Renal cortex interstitium (tissue), 11 donors: ENCODE data around the gene UBE2R2. TPM values are rescaled to one million over a fixed set of nuclear protein-coding genes. Genes with fewer than 3 reads are reported as not detected.
"Not testable (repeated sequence)": the region's sequence is repeated elsewhere in the genome, so short reads cannot be mapped to it uniquely, and the experiment has no call there.

Experiments used
- DNase-seq, 11 donors: peaks; one replicate each; pipeline ENCODE4 v3.0.0-alpha.2; 2013; ENCODE audit warnings: low read depth in 9 of 11, low spot score in 4 of 11; ENCODE audit errors: extremely low read depth in 1 of 11
- polyA plus RNA-seq, 3 donors: library from polyadenylated mRNA; unstranded; fragments of 120-200 nt; gene quantifications; one replicate each; pipeline ENCODE4 v1.2.1, GENCODE V29; 2013; ENCODE audit not compliant: insufficient read length in 3 of 3

The UBE2R2 gene
- polyA plus RNA-seq, 3 donors = 58.4 to 76.7 (median 65.9) TPM

DNA sequence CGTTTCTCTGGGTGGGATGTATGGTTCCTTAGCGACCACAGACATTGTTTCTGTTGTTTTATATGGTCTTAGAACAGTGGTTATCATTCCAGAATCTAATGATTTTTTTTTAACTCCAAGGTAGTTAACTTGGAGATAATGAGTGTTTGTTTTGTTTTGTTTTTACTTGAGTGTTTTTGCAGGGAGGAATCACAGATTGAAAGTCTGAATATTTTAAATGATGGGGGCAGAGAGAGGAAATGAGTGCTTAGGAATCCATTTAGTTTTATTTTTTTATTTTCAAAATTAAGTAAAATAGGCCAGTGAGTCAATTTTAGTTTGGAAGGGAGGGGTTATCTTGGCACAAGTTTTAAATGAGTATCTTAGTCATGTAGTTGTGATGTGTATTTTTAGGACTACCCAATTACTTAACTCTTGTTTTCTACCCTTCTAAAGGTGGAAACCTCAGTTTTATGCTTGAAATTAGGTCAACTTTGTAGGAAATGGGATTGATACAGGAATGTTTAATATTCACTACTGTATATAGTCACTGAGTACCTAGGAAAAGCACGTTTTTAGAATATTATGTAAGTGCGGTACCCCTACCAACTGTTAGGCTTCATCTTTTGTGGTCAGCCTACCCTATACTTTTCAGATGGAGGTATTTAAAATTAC, 2.0 kb downstream of the UBE2R2 start:
- DNase-seq = no peak

DNA sequence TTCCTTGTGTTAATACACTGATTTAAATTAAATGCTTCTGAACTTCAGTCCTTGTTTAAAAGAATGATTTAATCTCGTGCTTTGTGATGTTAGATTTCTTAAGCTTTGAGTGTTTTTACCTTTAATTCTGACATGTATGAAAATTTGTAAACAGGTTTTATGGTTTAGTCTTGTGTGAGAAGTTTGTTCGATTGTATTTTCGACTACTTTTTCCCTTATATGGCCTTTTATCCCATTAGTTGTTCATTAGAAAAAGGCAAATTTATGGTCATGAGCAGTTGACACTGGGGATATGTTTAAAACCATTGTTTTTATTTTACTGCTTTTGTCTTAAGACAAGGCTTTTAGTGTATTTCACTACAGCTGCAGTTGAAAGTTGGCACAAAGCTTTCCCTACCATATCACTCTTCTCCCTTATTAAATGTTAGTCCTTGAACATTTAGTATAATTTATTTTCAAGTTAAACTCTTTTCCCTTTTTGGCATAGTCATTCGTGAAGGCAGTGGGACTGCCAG, 3.3 kb downstream of the UBE2R2 start:
- no peak for DNase-seq

DNA sequence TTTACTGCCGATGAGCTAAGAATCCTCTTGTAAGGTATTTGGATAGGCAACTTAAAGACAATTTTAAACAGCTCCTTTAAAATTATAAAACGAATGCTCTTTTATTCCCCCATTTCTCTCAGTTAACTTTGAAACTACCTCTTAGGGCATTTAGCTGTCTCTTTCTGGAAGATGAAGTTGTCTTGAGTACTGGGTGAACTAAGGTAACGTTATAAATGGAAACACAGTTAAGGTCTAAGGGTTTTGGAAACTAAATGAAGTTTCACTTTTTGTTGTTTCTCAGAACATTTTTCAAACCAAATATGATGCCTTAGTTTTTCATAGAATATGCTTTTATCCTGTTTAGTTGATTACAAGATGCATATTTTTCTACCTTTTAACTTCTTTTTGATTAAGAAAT, 6.8 kb downstream of the UBE2R2 start:
- DNase-seq = no peak

DNA sequence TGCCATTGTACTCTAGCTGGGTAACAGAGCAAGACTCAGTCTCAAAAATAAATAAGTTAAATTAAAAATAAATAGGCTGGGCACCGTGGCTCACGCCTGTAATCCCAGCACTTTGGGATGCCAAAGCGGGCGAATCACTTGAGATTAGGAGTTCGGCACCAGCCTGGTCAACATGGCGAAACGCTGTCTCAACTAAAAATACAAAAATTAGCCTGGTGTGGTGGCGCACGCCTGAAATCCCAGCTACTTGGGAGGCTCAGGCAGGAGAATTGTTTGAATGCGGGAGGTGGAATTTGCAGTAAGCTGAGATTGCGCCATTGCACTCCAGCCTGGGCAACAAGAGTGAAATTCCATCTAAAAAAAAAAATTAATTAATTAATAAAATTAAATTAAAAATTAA, 10.3 kb downstream of the UBE2R2 start:
- DNase-seq = not testable (repeated sequence)

DNA sequence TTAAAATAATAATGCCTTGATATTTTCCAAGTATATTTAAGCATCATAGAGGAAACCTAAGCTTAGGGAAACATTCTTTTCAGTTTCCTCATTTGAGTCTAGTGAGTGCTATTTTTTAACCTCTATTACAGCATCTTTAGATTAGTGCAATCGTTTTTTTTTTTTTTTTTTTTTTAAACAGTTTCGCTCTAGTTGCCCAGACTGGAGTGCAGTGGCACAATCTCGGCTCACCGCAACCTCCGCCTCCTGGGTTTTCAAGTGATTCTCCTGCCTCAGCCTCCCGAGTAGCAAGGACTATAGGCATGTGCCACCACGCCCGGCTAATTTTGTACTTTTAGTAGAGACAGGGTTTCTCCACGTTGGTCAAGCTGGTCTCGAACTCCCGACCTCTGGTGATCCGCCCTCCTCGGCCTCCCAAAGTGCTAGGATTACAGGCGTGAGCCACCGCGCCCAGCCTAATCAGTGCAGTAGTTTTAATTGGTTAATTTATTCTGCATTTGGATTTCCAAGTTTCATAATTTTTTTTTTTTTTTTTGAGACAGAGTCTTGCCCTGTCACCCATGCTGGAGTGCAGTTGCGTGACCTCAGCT, 12.8 kb downstream of the UBE2R2 start:
- not testable (repeated sequence) for DNase-seq

DNA sequence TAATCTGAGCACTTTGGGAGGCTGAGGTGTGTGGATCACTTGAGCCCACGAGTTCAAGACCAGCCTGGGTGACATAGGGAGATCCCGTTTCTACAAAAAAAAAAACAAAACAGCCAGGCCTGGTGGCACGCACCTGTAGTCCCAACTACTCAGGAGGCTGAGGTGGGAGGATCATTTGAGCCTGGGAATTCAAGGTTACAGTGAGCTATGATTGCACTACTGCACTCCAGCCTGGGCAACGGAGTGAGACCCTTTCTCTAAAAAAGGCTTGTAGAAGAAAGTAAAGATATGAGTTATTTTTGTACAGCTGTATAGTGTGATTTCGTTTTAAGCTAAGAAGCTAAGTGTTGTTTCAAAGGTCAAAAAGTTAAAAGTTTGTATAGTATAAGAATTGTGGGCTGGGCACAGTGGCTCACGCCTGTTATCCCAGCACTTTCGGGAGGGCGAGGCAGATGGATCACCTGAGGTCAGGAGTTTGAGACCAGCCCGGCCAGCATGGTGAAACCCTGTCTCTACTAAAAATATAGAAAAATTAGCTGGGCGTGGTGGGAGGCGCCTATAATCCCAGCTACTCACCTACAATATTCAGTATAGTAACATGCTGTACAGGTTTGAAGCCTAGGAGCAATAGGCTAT, 18.8 kb downstream of the UBE2R2 start:
- no peak for DNase-seq

DNA sequence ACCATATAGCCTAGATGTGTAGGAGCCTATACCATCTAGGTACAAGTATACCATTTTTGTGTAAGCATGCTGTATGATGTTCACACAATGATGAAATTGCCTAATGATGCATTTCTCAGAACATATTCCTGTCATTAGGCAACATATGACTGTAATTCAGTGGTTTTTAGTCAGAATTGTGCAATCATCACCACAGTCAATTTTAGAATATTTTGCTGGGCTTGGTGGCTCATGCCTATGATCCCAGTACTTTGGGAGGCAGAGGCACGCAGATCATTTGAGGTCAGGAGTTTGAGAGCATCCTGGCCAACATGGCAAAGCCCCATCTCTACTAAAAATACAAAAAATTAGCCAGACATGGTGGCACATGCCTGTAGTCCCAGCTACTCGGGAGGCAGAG, 19.3 kb downstream of the UBE2R2 start:
- not testable (repeated sequence) for DNase-seq

DNA sequence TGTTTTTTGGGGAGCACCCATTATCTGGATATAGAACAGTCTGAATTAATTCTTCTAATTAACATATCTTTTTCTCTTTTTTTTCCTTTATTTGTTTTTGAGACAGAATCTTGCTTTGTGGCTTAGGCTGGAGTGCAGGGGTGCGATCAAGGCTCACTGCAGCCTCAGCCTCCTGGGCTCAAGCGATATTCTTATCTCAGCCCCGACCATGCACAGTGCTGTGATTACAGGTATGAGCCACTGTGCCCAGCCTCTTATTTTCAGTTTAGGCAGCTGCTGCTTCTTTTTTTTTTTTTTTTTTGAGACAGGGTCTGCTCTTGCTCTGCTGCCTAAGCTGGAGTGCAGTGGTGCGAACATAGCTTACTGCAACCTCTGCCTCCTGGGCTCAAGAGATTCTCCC, 20.2 kb downstream of the UBE2R2 start:
- DNase-seq = no peak

DNA sequence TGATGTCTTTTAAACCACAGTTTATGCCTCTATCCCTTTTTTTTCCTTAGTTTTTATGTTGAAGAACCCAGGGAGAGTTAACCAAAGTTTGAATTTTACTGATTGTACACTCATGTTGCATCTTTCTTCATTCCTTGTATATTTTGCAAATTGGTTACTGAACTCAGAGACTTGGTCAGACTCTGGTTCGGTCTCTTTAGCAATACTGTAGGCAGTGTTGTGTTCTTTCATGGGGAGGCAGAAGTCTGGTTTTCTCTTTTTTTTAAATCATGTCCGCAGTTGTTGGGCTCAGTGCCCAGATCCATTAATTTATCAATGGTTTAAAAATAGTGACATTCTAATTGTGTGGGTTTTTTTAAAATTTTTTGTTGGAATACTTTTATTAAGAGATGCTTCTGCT, 23.4 kb downstream of the UBE2R2 start:
- no peak for DNase-seq

DNA sequence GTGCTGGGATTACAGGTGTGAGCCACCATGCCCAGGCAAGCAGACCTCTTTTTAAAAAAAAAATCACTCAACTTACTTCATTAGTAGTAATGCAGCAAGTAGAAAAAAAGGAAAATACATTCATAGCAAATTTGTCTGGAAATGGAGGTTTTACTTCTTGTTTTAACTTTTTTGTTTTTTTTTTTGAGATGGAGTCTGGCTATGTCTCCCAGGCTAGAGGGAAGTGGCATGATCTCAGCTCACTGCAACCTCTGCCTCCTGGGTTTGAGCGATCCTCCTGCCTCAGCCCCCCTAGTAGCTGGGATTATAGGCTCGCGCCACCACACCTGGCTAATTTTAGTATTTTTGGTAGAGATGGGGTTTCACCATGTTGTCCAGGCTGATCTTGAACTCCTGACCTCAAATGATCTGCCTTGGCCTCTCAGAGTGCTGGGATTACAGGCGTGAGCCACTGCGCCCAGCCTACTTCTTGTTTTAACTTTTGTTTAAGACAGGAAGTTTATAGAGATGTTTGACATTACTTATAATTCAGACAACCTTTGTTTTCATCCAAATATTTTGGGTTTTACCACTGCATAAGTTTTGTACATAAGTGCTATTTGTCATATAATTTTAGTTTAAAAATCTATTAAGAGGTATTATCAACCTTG, 26.5 kb downstream of the UBE2R2 start:
- no peak for DNase-seq

DNA sequence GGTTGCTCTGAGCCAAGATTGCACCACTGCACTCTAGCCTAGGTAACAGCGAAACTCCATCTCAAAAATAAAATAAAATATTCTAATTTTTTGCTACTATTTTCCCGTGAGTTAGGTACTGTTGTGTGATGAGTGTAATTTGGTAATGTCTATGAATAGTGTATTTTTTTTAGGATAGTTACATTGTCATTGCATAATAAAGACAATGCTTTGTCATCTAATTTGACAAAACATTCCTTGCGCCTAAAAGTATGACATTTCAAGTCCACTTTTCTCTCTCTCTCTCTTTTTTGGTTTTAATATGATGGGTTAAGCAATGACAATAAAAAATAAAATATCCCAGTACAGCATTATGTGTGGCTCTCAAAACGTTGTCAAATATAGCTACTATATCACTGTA, 29.3 kb downstream of the UBE2R2 start:
- no peak for DNase-seq

DNA sequence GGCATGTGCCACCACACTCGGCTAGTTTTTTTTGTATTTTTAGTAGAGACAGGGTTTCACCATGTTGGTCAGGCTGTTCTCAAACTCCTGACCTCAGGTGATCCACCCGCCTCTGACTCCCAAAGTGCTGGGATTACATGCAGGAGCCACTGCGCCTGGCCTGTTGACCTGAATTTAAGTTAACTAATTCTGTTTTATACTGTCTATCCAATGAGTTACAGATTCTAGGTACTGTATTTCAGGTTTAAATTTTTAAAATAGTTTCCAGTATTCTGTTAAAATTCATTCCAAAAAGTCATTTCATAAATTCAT, 30.9 kb downstream of the UBE2R2 start:
- not testable (repeated sequence) for DNase-seq

DNA sequence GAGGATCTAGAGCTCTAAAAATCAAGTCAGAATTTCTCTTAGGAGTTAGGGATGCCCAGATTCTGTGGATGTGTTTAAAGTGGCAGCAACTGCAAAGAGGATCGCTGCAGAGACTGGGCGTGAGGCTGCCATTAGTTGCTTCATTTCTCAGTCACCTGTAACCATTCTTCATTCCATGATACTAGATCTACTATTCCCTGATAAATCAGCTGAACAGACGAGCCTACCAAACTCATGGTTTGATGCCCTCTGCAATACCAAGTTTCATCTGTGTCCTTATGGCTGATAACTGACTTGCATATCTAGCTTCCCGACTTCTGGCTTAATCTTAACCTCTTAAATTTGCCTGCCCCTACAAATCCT, 33.3 kb downstream of the UBE2R2 start:
- DNase-seq = no peak

DNA sequence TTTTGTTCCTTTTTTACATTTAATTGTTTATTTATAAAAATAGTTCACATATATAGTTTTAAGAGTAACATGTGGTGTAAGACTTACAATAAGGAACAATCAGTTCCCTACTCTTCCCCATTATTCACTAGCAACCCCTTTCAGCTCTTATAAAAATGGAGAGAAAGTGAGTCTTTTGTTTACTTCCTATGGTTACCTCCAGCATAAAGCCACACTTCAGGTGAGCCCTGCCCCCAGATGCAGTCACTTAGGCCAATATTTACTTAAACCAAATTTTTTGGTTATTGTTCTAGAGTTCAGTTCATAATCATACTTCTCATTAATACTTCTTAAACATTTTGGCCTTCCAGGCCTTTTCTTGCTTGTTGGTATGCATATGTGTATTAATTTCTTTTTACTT, 33.7 kb downstream of the UBE2R2 start:
- DNase-seq = no peak

DNA sequence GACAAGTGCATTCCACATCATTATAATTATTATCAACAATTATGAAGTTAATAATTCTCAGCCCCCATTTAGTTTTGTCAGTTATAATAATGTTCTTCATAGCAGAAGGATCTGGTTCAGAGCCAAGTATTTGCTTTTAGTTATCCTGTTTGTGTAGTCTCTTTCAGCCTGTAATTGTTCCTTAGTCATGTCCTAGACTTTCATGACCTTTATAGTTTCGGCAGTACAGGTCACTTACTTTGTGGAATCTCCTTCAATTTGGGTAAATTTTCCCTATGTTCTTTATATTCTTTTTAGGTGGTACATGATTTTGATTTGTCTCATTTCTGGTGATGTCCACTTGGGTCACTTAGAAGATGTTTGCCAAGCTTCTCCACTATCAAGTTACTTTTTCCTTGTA, 34.3 kb downstream of the UBE2R2 start:
- DNase-seq = no peak

DNA sequence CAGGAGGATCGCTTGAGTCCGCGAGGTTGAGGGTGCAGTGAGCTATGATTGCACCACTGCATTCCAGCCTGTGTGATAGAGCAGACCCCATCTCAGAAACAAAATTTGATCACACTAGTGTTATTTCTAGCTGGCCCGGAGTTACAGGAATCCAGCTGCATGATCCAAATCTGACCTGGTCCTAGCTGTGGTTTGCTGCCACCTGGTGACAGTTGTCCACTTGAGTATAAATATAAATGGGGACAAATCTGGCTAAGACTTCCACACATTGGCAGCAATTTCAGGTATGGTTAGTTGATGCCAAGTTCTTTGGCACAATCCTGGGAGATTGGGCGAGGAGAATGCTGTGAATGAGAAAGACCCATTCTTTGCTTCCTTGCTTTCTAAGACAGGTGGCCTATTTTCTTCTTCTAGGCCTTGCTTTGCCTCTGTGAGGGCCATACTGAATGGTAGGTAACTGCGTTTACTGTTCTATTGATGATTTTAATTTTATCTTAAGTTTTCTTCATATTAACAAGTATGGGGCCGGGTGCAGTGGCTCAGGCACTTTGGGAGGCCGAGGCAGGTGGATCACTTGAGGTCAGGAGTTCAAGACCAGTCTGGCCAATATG, 35.4 kb downstream of the UBE2R2 start:
- DNase-seq = peak; percentile 10 to 49 (median 39)

DNA sequence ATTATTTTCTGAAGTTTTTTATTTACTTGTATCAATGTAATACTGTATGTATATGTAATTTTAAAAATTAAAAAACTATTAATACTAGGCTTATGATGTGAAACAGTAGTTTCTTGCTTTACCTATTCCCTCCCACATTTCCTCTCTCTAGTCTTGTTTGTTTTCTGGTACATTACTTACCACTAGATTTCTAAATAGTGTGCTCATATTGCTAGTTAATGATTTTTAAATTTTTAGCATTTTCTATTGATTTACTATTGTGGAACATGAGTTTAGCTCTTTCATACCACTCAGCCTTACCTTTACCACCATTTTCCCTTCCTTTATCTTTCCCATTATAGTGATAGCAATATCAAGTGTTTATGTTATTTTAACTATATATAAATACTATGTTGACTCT, 39.3 kb downstream of the UBE2R2 start:
- DNase-seq = no peak

DNA sequence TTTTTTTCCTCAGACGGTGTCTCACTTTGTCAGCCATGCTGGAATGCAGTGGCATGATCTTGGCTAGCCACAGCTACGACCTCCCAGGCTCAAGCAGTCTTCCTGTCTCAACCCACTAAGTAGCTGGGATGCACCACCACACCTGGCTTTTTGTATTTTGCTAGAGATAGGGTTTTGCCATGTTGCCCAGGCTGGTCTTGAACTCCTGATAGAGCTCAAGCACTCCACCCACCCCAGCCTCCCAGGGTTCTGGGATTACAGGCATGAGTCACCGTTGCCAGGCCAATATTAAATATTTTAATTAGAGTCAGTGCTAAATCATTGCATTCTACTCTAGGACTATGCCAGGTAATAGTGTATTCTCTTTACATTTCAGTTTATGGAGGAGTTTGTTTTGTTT, 41.5 kb downstream of the UBE2R2 start:
- DNase-seq = no peak

DNA sequence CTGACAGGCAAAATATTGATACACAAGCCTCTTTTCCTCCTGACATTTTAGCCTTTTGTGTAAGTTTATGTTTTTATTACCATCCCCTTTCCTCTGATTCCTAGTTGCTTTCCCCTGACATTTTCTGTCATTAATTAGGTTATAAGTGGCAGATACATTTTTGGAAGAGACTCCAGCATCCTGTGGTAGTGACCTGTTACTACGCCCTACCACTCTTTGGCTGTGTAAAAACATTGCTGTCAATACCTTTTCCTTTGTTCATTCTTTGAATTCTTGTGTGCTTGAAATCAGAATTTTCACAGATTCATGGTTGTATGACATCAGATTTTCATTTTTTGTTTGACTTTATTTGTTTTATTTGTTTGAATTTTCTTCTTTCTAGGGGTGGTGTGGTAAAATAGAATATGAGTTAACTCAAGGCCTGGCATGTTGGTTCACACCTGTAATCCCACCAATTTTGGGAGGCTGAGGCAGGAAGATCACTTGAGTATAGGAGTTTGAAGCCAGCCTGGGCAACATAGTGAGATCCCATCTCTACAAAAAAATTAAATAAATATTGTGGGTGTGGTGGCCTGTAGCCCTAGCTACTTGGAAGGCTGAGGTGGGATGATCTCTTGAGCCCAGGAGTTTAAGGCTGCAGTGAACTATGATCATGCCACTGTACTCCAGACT, 43.4 kb downstream of the UBE2R2 start:
- DNase-seq = no peak
